HG02571 (cell line): ENCODE measurements around the gene HDAC4.

Experiments
- ATAC-seq: cut with Tn5 transposase; IDR thresholded peaks from one replicate; pipeline ENCODE4 v1.9.1; 2021; ENCODE audit warnings: mild to moderate bottlenecking, moderate library complexity; ENCODE audit not compliant: unreplicated experiment

The HDAC4 gene

DNA sequence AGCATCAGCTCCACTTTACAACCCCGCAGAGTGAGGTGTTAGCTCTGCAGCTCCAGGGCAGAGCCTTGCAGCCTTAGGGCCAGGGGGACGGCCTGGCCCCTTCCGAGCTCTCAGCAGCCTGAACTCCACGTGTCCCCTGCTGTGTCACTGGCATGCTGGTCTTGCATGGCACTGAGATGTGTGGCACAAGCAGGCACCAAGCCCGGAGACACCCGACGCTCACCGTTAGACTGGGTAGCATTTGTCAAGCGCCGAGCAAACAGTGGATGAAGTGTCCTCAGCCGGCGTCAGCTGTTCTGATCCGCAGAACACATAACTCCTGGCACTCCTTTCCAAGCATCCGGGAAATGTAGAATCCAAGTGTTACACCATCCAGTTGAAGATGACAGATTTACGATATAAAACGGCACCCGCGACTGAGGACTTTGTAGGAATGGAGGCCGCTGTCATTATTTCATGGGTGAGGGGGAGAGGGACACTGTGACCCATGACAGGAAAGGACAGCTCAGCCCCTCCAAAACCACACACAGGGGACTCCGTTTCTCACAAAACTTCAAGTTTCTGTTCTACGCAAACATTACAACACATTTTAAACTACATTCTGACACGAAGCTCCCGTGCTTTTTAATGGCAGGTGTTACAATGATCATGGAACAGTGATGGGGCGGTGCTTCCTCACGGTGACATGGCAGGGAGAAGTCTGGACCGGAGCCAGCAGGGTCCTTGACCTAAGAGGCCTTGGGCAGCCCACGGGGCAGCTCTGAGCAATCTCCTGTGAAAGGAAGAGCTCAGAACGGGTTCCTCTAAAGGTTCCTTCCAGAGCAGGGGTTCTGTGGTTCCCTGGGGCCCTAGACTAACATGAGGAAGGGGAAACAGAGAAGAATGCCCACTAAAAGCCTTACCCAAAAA is 89.4 kb downstream of the HDAC4 start:
- ATAC-seq: no peak

DNA sequence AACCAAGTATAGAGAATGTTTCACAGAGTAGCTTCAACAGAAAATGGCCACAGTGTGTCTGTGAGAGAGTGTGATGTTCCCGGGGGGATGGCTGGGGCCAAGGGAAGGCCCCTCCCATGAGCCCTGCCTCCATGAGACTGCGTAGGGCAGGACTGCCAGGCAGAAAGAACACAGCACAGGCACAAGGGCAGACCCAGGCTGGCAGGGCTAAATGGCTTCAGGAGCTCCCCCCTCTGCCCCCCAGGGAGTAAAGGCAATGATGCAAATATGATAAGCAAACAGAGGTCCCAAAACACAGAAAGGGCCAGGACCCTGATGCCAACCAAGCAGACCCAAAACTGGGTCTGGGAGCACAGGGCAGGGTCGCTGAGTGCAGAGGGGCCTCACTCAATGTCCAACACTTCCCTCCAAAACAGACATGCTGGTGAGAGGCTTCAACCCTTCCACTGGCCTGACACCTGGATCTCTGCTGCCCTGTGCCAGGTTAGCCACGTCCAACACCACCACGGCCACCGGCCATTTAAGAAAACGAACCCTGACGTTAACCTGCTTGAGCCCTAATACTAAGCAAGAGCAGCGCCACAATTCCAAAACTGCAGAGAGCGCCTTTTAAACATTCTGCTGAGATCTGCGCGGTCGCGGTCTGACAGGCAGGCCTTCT is 90.3 kb downstream of the HDAC4 start:
- no peak for ATAC-seq

DNA sequence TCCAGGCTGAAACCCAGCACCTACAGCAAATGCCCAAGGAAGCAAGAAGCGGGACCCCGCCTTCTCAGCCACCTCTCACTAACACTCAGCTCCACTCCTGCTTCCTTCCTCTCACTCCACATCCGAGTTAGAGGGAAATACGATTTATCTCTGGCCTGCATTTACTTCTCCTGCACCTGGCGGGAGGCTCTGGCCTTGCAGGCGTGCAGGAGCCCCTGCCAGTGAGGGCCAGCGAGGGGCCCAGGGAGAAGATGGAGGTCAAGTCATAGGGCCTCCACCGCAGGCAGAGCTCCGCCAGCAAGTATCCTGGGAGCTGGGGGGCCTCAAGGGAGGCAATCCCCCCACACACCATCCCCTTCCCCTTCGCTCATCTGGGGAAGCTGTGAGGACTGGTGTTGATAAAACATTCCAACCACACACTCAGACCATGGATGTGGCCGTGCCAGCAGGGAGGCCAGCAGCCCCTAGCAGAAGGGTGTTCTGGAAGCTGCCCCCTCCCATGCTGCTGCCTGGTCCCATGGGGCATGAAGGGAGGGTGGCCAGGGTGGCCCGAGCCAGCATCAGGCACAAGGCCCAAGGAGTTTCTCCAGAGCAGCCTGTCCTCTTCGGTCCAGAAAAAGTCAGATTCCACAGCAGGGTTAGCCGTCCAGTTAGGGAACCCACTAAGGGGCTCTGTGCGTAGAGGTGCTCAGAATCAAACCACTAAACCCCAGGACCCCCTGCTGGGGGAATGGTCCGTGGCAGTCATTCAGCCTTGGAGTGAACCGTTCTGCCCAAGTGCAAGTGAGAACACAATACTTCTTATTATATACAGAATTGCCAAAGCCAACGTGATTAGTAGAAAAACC is 91.2 kb downstream of the HDAC4 start:
- no peak for ATAC-seq

DNA sequence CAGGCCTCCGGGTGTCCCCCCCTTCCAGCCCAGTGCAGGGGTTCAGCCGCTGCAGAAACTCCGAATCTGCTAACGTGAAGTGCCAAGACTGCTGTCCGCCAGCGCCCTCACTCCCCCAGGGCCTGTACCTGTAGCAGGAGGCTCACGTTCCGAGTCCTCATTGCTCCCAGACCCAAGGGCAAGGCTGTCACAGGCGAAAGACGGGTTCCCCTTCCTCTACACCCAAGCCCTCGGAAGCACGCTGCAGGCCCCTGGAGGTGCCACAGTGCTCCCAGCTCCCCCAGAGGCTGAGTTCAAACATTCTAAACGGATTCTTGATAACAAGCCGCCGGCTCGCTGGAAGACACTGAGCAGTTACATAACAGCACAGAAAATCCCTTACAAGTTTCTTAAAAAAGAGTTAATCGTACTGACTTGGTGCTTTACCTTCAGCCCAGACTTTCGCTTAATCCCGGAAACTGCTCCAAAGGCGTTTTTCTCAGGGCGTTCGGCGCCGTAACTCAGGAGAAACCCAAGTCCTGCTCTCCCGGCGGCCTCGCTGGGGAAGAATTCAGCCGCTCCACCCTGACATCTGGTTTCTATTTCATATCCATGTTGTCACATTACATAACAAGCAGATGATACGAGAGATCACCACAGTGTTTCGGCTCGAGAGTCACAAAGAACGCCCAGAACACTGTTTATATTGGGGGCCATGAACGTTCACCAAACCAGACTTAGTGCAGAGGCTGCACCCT is 92.0 kb downstream of the HDAC4 start:
- ATAC-seq: no peak

DNA sequence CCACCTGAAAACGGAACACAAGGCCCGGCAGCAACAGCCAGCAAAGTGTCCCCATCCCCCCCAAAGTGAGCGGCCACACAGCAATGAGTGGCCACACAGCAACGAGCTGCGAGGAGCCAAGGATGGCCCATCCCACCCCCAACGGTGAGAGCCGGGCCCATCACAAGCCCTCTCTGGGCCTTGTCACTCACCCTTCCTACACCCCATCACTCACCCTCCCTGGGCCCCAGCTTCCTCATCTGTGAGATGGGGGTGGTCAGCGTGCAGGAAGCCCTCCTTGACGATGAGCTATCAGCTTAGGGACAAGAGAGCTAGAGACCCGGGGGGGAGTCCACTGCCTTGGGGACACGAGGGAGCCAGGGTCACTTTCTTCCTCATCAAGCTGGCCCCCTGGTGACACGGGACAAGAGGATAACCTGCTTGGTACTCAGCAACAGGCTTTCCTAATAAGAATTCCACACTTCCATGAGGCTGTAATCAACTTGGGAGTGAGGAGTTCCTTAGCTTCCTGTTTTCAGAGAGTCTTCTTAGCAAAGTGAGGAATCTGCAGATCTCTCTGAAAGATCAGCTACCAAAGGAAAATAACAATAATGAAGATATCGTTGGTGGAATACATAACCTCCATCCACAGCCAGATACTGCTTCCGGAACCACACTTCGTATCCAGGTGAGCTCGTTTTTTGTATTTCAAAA is 92.8 kb downstream of the HDAC4 start:
- ATAC-seq: no peak

DNA sequence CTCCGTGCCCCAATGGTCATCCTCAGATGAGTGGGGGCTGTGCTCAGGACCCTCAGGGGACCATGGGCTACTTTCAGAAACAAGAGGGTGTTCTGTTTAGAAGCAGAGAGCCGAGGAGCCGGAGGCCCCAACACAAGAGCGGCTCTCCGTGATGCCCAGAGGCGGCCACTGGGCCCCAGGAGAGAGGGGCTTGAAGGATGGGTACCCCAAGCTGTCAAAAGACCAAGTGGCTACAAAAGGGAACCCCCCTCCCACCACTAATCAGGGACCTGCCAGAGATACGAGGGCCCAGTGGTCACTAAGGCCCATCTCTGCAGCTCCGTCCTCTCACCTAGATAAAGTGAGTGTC is 93.6 kb downstream of the HDAC4 start:
- no peak for ATAC-seq

DNA sequence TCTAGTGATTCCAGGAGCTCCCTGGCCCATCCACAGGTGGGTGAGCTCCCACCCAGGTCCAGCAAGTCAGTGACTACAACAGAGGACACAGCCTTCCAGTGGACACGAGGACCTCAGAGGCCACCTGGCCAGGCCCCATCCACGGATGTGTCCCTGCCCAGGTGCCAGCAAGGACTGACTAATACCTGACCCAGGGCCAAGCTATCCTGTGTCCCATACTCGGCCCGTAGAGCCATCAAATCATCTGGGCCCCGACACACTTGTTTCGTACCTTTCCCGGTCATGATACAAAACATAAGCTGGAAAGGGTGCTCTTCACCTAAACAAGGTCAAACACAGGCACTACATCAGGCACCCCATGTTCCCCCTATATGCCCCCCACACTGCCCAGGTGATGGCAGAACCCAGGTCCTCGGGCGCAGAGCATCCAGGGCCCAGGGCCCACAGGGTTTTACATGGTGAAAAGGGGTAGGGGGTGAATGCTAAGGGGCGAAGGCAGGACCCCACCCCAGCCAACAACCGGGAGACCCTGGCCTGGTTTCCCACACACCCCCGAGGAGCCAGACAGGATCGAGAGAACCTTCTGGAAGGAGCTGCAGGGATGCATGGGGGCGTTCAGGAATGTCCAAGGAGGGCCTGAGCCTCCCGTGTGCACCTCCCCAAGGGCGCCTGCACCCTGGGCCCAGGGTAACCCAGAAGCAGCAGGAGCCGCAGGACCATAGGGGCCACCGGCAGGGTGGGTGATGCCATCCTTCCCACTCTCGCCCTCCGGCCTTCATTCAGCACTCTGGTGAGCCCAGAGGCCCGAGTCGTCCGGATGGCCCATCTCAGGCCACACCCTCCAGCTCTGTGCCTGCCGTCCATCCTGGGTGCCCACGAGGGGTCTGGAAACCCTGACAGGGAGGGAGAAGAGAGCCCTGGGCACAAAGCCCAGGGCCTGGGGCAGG is 94.3 kb downstream of the HDAC4 start:
- ATAC-seq: no peak

DNA sequence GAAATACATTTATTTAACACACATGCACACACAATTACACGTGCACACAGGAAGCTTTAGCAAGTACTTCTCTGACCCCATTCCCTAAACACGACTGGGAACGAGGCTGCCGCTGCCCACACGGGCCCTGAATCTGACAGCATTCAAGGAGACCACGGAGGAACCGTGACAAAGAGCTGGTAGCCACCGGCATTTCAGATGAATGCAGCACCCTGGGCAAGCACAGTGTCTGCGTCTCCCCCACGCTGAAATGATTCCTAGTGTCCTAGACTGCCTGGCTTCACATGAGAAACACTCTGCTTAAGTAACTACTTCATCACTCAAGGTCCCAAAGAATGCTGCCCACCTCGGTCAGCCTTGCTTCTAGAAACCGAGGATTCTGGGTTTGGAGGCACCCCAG is 95.0 kb downstream of the HDAC4 start:
- no peak for ATAC-seq

DNA sequence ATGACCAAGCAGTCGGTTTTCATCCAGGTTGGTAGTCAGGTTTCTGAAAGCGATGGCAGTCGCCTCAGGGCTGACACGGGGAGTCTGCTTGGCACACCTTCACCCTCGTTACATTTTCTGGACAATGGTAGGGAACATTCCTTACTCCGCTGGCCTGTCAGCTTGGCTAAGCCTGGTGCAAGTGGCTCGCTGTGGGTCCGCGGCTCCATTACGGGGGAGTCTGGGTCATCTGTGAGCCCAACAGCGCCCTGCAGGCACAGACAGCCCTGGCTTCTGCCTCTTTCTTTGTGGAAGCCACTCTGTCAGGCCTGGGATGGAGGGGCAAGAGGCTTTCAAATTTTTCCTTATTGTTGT is 95.6 kb downstream of the HDAC4 start:
- ATAC-seq: no peak

DNA sequence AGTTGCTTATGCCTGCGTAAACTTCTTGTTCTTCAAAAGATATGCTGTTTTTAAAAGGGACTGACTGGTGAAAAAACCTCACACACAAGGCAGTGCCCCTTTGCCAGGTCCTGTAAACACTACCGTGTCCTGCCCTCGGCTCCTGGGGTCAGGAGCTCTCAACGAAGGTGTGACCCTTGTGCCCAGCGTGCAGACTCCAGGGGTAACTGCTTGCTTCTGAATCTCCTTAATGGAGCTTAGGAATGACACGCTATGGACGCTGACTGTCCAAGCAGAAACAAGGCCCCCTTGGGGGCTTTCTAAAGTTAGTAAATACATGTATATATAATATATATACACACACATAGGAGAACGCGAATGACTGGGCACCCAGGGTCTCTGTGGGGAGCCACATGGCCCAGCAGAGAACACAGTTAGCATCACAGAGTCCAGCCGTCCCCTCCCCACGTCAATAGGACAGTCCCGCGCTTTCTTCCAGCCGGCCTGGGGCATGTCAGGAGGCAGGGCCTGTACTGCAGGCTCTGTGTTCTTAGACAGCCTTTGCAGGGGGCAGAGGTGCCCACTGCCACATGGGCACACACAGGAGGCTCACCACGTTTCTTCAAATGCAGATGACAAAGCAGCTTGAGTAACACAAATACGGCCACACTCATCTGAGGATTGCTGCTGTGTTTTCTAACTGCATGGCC is 96.1 kb downstream of the HDAC4 start:
- no peak for ATAC-seq

DNA sequence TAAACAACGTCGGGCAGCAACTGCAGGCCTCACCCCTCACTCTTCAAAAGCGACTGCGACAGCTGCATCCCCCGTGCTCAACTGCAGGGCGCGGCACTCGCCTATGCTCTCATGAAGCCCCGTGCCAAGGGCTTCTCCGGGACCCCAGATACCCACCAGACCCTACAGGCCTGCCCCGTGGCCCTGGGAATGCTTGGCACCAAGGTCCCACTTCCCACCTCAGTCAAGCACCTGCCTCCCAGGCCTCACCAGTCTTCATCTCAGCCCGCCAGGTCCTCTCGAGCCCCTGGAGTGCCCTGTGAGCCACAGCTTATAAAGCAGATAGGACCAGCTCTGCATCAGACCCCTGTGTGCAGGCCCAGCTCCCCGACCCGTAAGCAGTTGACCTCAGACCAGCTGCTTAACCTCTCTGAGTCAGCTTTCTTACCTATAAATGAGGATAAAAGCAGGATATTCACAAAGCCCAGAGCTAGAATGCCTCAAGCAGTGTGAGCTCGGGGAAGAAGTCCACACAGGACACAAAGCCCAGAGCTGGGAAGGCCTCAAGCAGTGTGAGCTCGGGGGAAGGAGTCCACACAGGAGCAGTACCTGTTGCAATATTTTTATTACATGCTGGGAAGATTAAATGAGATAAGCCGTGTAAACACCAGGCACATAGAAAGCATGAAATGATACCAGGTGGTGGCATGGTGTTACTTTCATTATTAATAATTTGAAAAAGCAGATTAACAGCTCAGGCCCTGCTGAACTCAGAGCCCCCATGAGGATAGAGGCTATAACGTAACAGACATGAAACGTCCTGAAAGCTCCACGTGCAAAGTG is 96.9 kb downstream of the HDAC4 start:
- no peak for ATAC-seq

DNA sequence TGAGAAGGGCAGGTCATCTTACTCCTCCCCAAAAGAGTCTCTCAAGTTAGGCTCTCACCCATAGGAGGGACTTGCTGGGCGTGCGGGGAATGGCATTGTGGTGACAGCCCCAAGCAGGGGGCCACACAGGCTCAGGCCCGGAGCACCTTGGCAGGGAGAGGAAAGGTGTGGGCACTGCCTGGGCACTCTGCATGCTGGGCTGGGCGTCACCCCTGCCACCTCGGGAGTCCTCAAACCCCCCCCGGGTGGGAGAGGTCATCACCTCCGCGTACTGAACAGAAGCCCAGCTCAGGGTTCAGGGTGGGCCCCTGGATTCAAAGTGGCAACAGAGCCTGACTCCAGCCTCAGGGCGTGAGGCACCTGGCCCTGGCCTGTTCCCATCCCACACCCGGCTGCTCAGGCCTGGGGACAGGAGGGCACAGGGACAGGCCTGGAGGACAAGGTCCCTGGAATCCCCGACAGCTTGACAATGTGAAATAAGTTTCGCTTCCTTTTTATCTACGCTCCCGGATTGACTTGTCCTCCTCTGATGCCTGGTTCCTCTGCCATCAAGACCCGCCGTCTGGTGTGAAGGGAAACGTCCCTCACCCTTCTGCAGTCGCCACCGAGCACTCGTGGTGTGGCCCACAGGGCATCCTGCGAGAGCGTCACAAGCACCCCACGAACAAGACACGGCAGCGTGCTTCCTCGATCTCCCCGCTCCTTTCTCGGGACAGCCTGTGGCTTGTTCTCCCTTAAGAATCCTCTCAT is 97.8 kb downstream of the HDAC4 start:
- no peak for ATAC-seq

DNA sequence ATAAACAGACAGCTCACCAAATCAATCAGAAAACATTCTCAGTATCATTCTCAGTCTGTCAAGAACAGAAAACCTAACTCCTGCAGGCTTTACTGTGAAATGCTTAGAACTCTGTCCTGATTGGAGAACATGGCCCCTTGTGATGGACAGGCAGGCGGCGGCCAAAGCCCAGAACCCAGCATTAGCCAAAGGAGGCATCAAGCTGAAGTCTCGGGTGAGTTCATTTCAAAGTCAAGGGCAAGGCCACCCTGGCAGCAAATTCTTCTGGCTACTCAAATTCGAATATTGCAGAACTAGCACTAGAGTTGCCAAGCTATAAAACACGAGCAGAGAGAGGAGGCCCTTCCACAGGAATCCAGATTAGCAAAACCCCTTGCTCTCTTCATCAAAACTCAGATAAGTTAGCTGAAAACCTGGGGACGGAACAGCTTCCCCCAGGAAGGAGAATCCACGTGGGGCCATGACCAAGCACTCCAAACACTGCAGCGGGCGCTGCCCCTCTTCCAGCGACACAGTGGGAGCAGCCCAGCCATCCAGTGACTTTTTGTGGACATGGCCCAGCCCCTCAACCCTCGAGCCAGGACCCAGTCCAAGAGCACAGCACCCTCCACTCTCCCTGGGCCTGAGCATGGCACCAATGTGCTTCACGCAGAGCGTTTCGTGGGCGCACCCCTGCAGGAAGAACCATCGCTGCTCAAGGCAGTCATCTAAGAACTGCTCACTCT is 98.6 kb downstream of the HDAC4 start:
- no peak for ATAC-seq

DNA sequence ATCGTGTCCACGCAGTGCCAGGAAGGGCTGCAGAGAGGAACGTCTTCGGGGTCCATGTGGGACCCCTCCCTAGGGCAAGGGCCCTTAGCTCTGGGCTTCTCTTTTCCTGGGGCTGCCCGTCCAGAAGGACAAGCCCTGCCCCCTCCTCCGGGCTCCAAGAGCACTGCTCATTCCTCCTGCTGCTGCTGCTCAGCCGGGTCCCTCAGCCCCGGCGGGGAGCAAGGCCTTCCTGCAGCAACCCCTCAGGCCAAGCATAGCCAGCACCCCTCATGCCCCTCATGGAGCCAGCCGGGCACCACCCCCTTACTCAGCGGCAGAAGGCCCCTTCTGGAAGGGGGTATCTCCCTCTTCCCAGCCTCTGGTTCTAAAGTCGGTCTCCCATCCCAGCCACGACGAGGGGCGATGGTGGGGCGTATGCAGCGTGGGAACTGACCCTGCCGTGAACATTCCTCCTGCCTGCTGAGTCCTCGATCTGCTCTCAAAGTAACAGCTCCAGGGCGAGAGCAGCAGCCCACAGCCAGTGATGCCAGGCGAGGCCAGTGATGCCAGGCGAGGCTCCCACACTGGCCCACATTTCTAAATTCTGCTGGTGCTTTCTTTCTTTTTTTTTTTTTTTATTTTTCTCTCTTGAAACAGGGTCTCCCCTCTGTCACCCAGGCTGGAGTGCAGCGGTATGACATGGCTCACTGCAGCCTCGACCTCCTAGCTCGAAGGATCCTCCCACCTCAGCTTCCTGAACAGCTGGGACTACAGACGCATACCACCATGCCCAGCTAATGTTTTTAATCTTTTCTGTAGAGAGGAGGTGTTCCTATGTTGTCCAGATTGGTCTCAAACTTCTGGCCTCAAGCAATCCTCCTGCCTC is 99.7 kb downstream of the HDAC4 start:
- ATAC-seq: no peak

DNA sequence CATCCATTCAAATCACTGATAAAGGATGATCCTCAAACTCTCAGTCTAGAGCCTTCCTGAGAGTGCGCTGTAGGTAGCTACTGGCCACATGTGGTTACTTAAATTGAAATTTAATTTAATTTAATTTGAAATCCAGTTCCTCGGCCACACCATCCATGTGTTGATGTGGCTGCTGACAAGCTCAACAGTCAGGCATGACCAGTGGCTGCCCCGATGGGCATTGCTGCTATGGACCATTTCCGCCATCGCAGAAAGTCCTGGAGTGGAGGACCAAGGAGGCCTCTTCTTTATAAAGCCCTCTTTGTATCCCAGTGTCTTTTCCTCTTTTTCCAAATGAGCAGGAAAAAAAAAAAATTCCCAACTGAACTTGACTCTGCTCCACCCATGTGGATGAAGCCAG is 100.6 kb downstream of the HDAC4 start:
- ATAC-seq: no peak
